HCT116 (cell line): Measurements from ENCODE around the gene TPM3. TPM values are rescaled to one million over a fixed set of nuclear protein-coding genes. Genes with fewer than 3 reads are reported as not detected.

ENCODE experiments used
- ATAC-seq: fragments of 200-7000 bp; cut with Tn5 transposase; 2 replicates; pipeline ENCODE4 v1.9.1; 2020; ENCODE audit warnings: mild to moderate bottlenecking, moderate library complexity
- BruUV-seq: library from RNA; stranded (reverse); fragments of 400-500 nt; replicated peaks from 2 replicates; lab custom pipeline; 2021; lab: Mats Ljungman, UMichigan
- CTCF ChIA-PET: fragments of 300-600 bp; sonication (Branson Sonifier 250); formaldehyde crosslinking; loops from one replicate; lab custom pipeline; 2021; ENCODE audit warnings: antibody characterized with exemption; lab: Charles Lee
- POLR2A ChIA-PET: fragments of 300-600, 350-600 bp; sonication (Branson Sonifier 250); formaldehyde crosslinking; loops from one replicate; lab custom pipeline; 2021; ENCODE audit warnings: antibody characterized with exemption; lab: Charles Lee
- RAD21 ChIA-PET, 2 experiments: fragments of 300-600 bp; sonication (Branson Sonifier 250); formaldehyde crosslinking; loops; one replicate each; lab custom pipeline; 2023; ENCODE audit warnings: low total read pairs in 2 of 2; ENCODE audit not compliant: uncharacterized antibody in 2 of 2, unreplicated experiment in 2 of 2, low non-redundant PET in 1 of 2; lab: Charles Lee
- DNase-seq: peaks from one replicate; pipeline ENCODE4 v3.0.0-alpha.2; 2010; ENCODE audit warnings: low read depth, low spot score
- H2AFZ ChIP-seq: fragments of 200-600 bp; shearing (Covaris generic), sonication (generic); 2 replicates; pipeline ENCODE4 v1.6.1; 2017; ENCODE audit warnings: low read depth, mixed run types, mixed read lengths, antibody characterized with exemption, low read length; ENCODE audit not compliant: poor library complexity, severe bottlenecking
- H3K27ac ChIP-seq: 2 replicates; pipeline ENCODE4 v1.5.1; 2012; ENCODE audit warnings: low read depth, low read length
- H3K27me3 ChIP-seq: fragments of 200-600 bp; sonication (generic); 2 replicates; pipeline ENCODE4 v1.6.1; 2016; ENCODE audit warnings: mixed run types, low read length, mixed read lengths; ENCODE audit not compliant: insufficient read depth
- H3K36me3 ChIP-seq, 2 experiments: fragments of 200-500 bp in 1 of 2; fragments of 200-600 bp in 1 of 2; sonication (Bioruptor generic) in 1 of 2; sonication (generic) in 1 of 2; 2 replicates each; pipeline versions ENCODE4 v1.5.1 to v1.6.1; 2014 to 2016; ENCODE audit warnings: low read length in 2 of 2, inconsistent platforms in 1 of 2, mixed read lengths in 1 of 2, mixed run types in 1 of 2; ENCODE audit not compliant: insufficient read depth in 2 of 2, control insufficient read depth in 1 of 2
- H3K4me1 ChIP-seq, 2 experiments: fragments of 200-600 bp in 1 of 2; sonication (generic) in 1 of 2; 2 replicates each; pipeline versions ENCODE4 v1.5.1 to v1.6.1; 2012 to 2017; ENCODE audit warnings: low read length in 2 of 2, inconsistent platforms in 1 of 2, mild to moderate bottlenecking in 1 of 2, mixed read lengths in 1 of 2, mixed run types in 1 of 2, moderate library complexity in 1 of 2; ENCODE audit not compliant: insufficient read depth in 2 of 2, control insufficient read depth in 1 of 2
- H3K4me2 ChIP-seq: fragments of 200-600 bp; sonication (generic); 2 replicates; pipeline ENCODE4 v1.6.1; 2017; ENCODE audit warnings: mixed run types, low read length, mixed read lengths
- H3K4me3 ChIP-seq, 2 experiments: fragments of 200-600 bp in 1 of 2; sonication (generic) in 1 of 2; replicated peaks in 1 of 2; 2 replicates each; pipeline ENCODE4 v1.5.1; 2011 to 2016; ENCODE audit warnings: low read length in 2 of 2, control low read depth in 1 of 2, low read depth in 1 of 2, mild to moderate bottlenecking in 1 of 2, mixed read lengths in 1 of 2, mixed run types in 1 of 2
- H3K79me2 ChIP-seq: fragments of 200-600 bp; sonication (generic); 2 replicates; pipeline ENCODE4 v1.6.1; 2017; ENCODE audit warnings: mild to moderate bottlenecking, mixed run types, low read length, moderate library complexity, mixed read lengths; ENCODE audit not compliant: insufficient read depth
- H3K9ac ChIP-seq: fragments of 200-600 bp; sonication (generic); 2 replicates; pipeline ENCODE4 v1.6.1; 2016; ENCODE audit warnings: low read length, mixed read lengths
- H3K9me2 ChIP-seq: fragments of 200-600 bp; sonication (generic), shearing (Covaris generic); 2 replicates; pipeline ENCODE4 v1.6.1; 2017; ENCODE audit warnings: mixed run types, mild to moderate bottlenecking, moderate library complexity; ENCODE audit not compliant: insufficient read depth
- H3K9me3 ChIP-seq, 2 experiments: fragments of 200-500 bp in 1 of 2; fragments of 200-600 bp in 1 of 2; sonication (Bioruptor generic) in 1 of 2; sonication (generic) in 1 of 2; 2 replicates each; pipeline ENCODE4 v1.6.1; 2014 to 2017; ENCODE audit warnings: low read length in 2 of 2, mixed read lengths in 2 of 2, inconsistent platforms in 1 of 2, low read depth in 1 of 2, mild to moderate bottlenecking in 1 of 2, mixed run types in 1 of 2, moderate library complexity in 1 of 2; ENCODE audit not compliant: control insufficient read depth in 1 of 2, insufficient read depth in 1 of 2
- H4K20me1 ChIP-seq: fragments of 200-600 bp; sonication (generic), shearing (Covaris generic); 2 replicates; pipeline ENCODE4 v1.6.1; 2017; ENCODE audit warnings: mixed run types, mild to moderate bottlenecking, moderate library complexity; ENCODE audit not compliant: insufficient read depth
- CTCF ChIP-seq, 3 experiments: fragments of 200-600 bp in 1 of 3; sonication (generic) in 1 of 3; IDR thresholded peaks in 2 of 3; conservative IDR thresholded peaks in 1 of 3; 2 replicates each; pipeline ENCODE4 v1.5.1; 2012 to 2017; ENCODE audit warnings: low read depth in 2 of 3, low read length in 2 of 3, antibody characterized with exemption in 1 of 3, borderline replicate concordance in 1 of 3, control low read depth in 1 of 3, mild to moderate bottlenecking in 1 of 3, mixed read lengths in 1 of 3, mixed run types in 1 of 3, moderate library complexity in 1 of 3; ENCODE audit not compliant: insufficient read depth in 1 of 3
- FOSL1 ChIP-seq: IDR thresholded peaks from 2 replicates; pipeline ENCODE4 v1.6.1; 2012; ENCODE audit warnings: low read depth
- ZBTB33 ChIP-seq: IDR thresholded peaks from 2 replicates; pipeline ENCODE4 v1.6.1; 2011; ENCODE audit warnings: mild to moderate bottlenecking, low read length, moderate library complexity; ENCODE audit not compliant: insufficient replicate concordance; ENCODE audit errors: extremely low read depth
- ZFX ChIP-seq: fragments of 450-650 bp; IDR thresholded peaks from 2 replicates; pipeline ENCODE4 v1.6.1; 2017
- intact Hi-C: fragments of 100-400 bp; cut with micrococcal nuclease; formaldehyde crosslinking; loops from 2 replicates; pipeline ENCODE4 v1.10.0; 2022
- total RNA-seq: library from RNA; stranded (reverse); gene quantifications from one replicate; pipeline ENCODE4 v1.2.1, GENCODE V29; 2021; ENCODE audit not compliant: unreplicated experiment

The TPM3 gene
- total RNA-seq, 1 experiment from 2014 or later = 457 TPM

DNA sequence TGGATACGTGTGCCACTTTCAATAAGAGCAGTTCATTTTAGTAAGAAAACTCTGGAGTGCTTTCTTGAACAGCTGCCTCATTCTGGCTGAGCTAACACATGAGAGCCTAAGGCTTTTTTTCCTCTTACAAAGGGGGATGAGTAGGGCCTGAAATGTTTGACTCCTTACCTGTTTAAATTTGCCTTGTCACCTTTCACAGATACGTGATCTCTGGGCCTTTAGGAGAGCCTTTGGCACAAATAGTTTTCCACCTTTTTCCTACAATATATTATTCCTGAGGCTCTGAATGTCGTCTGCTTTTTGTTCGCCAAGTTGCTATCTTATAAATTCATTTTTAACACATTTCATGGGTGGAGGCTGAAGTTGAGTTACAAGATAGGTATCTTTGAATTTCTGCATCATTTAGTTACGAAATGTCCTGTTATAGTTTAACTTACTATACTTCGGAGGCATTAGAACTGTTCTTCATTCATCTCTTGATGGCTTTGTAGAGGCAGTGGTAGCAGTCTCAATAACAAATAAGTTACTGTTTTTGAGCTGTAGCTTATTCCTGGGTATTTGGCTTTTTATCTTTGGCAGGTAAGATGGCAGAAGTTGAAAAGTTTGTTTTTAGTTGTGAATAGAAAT, 46.1 kb upstream of the TPM3 start:
- Histone ChIP-seq H3K79me2 (peaks cover 94% of the 10 kb centered on the region), H3K4me1 (no peaks in the 10 kb centered on the region), H3K4me3 (no peak overlapping the region), H3K27ac (no peak overlapping the region), H3K9me3 (no peaks in the 10 kb centered on the region), H2AFZ (no peak overlapping the region), H3K27me3 (no peaks in the 10 kb centered on the region), H4K20me1 (peaks cover 13% of the 10 kb centered on the region; the same call in 1 of the 2 replicates), H3K9me2 (no peaks in the 10 kb centered on the region), H3K9ac (no peak overlapping the region), H3K36me3 (peaks cover 56 to 75% of the 10 kb centered on the region in 2 experiments), H3K4me2 (no peak overlapping the region)
- no TSS peak for BruUV-seq
- intact Hi-C loops = no loop called here
- ChIA-PET CTCF (no interaction called here), POLR2A (no interaction called here), RAD21 (no interaction called here)
- ATAC-seq (no peak), DNase-seq (no peak)
- no peak for TF ChIP-seq ZBTB33
- TF ChIP-seq CTCF (IDR thresholded peaks at IDR 0.05 in 2 of 3, conservative IDR thresholded peaks at IDR 0.05 in 1 of 3; ENCODE audit: borderline replicate concordance in 1 of 3, insufficient read depth in 1 of 3, low read depth in 2 of 3, low read length in 2 of 3) = no peak
- no peak for TF ChIP-seq ZFX
- no peak for TF ChIP-seq FOSL1
